Loucy (cell line): Measurements from ENCODE around the gene CFAP107.

Experiments
- EZH2phosphoT487 ChIP-seq: fragments of 200-600 bp; IDR thresholded peaks from 2 replicates; pipeline ENCODE4 v1.6.1; 2018; ENCODE audit warnings: antibody characterized with exemption, mild to moderate bottlenecking, moderate library complexity, borderline replicate concordance
- TF ChIP-seq, protein P1 (sequence below): fragments of 200-600 bp; sonication (generic); conservative IDR thresholded peaks from 2 replicates; pipeline ENCODE4 v1.5.1; 2014; ENCODE audit warnings: mild to moderate bottlenecking, antibody characterized with exemption, low read length

DNA sequence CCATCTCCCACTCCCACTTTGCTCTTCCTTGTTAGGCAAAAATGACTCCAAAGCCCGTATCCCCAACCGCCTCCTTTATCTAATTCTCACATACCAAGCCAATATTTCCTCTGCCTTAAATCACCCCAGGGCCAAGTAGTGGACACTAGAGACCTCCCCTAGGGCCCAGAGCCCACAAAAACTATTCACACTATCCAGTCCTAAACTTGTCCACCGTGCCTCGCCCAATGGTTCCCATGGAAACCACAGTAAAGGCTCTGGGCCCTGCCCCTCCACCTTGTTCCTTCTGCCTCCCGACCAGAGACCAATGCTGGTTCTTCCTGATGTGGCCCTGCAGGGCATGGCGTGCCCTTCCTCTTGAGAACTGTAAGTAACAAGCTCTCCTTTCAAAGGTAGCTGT lies 11.8 kb downstream of the CFAP107 start:
- TF ChIP-seq, protein P1, sequence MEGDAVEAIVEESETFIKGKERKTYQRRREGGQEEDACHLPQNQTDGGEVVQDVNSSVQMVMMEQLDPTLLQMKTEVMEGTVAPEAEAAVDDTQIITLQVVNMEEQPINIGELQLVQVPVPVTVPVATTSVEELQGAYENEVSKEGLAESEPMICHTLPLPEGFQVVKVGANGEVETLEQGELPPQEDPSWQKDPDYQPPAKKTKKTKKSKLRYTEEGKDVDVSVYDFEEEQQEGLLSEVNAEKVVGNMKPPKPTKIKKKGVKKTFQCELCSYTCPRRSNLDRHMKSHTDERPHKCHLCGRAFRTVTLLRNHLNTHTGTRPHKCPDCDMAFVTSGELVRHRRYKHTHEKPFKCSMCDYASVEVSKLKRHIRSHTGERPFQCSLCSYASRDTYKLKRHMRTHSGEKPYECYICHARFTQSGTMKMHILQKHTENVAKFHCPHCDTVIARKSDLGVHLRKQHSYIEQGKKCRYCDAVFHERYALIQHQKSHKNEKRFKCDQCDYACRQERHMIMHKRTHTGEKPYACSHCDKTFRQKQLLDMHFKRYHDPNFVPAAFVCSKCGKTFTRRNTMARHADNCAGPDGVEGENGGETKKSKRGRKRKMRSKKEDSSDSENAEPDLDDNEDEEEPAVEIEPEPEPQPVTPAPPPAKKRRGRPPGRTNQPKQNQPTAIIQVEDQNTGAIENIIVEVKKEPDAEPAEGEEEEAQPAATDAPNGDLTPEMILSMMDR: no peak
- no peak for TF ChIP-seq EZH2phosphoT487
